Occipital lobe (tissue), 1 donor: ENCODE measurements around the gene COX6B1. TPM values are rescaled to one million over a fixed set of nuclear protein-coding genes. Genes with fewer than 3 reads are reported as not detected.

Experiments
- total RNA-seq: library from RNA; depleted of rRNA; stranded (reverse); fragments of >200 nt; gene quantifications from one replicate; pipeline ENCODE4 v1.2.3, GENCODE V29; 2014

COX6B1 gene
- total RNA-seq, 1 donor from 2014 or later, result 119 TPM

Other genes starting within 250 kb of the COX6B1 start
- 0.16 TPM for gene FFAR2, start 200.1 kb upstream of the COX6B1 start, total RNA-seq
- gene KRTDAP, start 157.9 kb upstream of the COX6B1 start, total RNA-seq, result not detected
- 0.94 TPM for gene DMKN, start 134.7 kb upstream of the COX6B1 start, total RNA-seq
- gene SBSN, start 120.0 kb upstream of the COX6B1 start, total RNA-seq, result not detected
- not detected for gene GAPDHS, start 114.9 kb upstream of the COX6B1 start, total RNA-seq
- 37.4 TPM for gene TMEM147, start 102.7 kb upstream of the COX6B1 start, total RNA-seq
- gene ATP4A, start 84.7 kb upstream of the COX6B1 start, total RNA-seq, result not detected
- gene PMIS2, start 62.1 kb upstream of the COX6B1 start, total RNA-seq, result not detected
- gene HAUS5, start 35.6 kb upstream of the COX6B1 start, total RNA-seq, result 6.4 TPM
- gene RBM42, start 19.3 kb upstream of the COX6B1 start, total RNA-seq, result 16.7 TPM
- 1.1 TPM for gene ETV2, start 6.6 kb upstream of the COX6B1 start, total RNA-seq
- not detected for gene UPK1A, start 18.2 kb downstream of the COX6B1 start, total RNA-seq
- gene ZBTB32, start 56.2 kb downstream of the COX6B1 start, total RNA-seq, result not detected
- gene KMT2B, start 69.7 kb downstream of the COX6B1 start, total RNA-seq, result 3.0 TPM
- gene IGFLR1, start 94.1 kb downstream of the COX6B1 start, total RNA-seq, result 0.47 TPM
- 8.7 TPM for gene U2AF1L4, start 97.1 kb downstream of the COX6B1 start, total RNA-seq
- gene PSENEN, start 97.3 kb downstream of the COX6B1 start, total RNA-seq, result 7.2 TPM
- 8.3 TPM for gene LIN37, start 100.3 kb downstream of the COX6B1 start, total RNA-seq
- 0.31 TPM for gene HSPB6, start 108.7 kb downstream of the COX6B1 start, total RNA-seq
- 1.9 TPM for gene PROSER3, start 109.9 kb downstream of the COX6B1 start, total RNA-seq
- gene ARHGAP33, start 127.2 kb downstream of the COX6B1 start, total RNA-seq, result 85.5 TPM
- gene PRODH2, start 164.5 kb downstream of the COX6B1 start, total RNA-seq, result not detected
- 1.2 TPM for gene NPHS1, start 204.2 kb downstream of the COX6B1 start, total RNA-seq
- 0.94 TPM for gene KIRREL2, start 208.6 kb downstream of the COX6B1 start, total RNA-seq
- gene APLP1, start 220.3 kb downstream of the COX6B1 start, total RNA-seq, result 179 TPM